Activated naive CD4-positive, alpha-beta T cell treated with anti-CD3 and anti-CD28 coated beads, Interleukin-2, amount 50 U/mL, for 16 hours (primary cell): ENCODE results near the gene ARHGEF25.
"Not testable (repeated sequence)": the region's sequence is repeated elsewhere in the genome, so short reads cannot be mapped to it uniquely, and the experiment has no call there.

Experiments used
- DNase-seq: peaks from one replicate; pipeline ENCODE4 v3.0.0-alpha.2; 2020

ARHGEF25 gene

GRCh38 chr12:57609781-57610553 lies 1.3 kb upstream of the ARHGEF25 start:
- DNase-seq, result no peak

DNA sequence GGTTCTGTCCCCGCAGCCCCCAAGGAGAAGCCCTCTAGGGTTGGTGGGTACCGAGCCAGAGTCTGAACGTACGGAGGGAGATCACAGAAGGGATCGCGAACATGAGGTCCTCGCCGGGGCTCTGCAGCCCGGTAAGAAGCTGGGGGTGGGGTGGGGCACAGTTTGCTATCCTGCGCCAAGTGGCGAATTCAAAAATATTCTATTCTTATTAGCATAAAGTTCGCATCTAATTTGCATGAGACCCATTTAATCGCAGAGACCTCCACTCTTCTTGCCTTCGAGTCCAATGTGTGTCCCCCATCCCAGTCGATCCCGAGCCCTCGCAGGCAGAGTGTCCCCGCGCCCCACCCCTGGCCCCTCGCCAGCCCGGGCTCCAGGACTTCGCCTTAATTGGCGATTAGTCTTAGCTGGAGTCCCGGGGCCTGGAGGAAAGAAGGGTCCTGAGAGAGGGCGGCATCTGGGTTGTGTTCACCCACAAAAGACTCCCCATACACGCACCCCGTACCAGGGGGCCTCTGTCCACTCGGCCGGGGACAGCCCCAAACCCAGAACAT lies 604 bp upstream of the ARHGEF25 start:
- no peak for DNase-seq

DNA sequence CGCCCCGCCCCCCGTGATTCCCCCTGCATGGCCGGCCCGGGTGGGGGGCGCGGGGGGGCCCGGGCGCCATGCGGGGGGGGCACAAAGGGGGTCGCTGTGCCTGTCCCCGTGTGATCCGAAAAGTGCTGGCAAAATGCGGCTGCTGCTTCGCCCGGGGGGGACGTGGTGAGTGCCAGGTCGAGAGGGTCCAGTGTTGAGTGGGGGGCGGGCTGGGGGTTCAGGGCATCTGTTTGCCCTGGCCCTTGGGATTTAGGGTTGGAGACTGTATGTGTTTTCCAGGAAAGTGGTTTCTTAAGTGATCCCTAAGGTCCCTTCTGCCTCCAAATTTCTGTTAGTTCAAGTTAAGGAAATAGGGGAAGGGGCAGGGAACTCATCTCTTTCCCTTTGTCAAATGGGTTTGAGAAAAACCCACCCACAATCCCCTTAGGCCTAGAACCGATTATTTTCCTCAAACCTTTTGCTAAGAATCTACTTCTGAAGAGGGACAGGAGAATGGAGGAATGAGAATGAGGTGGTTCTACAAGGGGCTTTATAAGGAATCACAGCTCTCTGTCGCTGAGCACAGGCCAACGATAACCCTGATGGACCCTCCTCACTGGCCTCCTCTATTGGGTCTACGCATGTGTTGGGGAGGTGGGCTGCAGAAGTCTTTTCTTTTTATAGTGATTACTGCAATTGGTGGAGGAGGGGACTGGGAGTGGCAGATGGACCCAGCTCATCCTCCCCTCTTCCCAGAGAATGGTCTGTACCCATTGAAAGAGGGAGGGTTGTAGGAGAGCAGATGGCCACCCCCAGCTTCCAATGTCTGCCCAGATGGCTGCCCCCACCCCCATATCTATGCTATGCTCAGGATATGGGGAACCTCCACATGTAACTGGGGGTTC lies 834 bp downstream of the ARHGEF25 start:
- no peak for DNase-seq

DNA sequence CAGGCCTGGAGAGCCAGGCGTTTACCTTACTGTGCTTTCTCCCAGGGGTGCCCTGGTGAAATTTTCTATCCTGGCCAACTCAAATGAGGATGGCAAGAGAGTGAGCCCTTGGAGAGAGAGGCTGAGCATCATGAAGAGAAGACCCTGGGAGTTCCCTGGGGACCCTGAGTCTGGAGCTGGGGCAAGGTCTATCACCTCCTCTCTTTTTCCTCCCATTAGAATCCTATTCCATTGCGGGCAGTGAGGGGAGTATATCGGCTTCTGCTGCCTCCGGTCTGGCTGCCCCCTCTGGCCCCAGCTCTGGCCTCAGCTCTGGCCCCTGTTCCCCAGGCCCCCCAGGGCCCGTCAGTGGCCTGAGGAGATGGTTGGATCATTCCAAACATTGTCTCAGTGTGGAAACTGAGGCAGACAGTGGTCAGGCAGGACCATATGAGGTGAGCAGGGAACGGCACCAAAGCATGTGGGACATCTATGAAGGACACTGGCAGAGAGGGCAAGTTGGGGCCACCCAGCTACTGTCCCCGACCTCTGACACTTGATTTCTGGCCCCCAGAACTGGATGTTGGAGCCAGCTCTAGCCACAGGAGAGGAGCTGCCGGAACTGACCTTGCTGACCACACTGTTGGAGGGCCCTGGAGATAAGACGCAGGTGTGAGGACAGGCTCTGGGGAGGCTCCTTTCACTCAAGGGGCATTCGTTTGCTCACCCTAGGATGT lies 1.6 kb downstream of the ARHGEF25 start:
- no peak for DNase-seq

- DNase-seq, result no peak
Measured at GRCh38 chr12:57613427-57614109, 2.3 kb downstream of the ARHGEF25 start.

DNA sequence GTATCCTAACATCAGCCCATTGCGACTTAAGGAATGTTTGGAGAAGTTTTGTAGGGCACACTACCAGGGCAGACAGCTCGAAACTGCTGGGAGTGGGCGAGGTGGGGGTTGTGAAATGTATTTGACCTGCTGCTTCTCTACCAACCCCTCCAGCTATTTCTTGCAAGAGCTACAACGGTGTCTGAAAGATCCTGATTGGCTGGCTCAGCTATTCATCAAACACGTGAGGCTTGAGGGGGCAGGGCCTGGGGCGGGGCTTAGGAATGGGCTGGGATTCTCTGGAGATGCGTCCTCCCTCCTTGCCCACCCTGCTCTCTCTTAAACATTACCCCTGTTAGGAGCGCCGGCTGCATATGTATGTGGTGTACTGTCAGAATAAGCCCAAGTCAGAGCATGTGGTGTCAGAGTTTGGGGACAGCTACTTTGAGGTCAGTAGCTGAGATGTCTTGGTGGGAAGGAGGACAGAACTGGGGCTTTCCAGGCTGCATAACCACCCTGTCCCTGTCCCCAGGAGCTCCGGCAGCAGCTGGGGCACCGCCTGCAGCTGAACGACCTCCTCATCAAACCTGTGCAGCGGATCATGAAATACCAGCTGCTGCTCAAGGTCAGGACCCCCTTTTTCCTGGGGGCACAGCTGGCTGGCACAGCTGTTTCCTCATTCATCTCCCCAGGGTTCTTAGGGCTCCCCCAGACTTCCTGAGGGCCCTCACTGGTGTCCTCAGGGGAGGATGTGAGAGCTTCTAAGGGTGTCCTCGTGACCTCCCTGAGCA lies 3.1 kb downstream of the ARHGEF25 start:
- DNase-seq, result no peak

DNA sequence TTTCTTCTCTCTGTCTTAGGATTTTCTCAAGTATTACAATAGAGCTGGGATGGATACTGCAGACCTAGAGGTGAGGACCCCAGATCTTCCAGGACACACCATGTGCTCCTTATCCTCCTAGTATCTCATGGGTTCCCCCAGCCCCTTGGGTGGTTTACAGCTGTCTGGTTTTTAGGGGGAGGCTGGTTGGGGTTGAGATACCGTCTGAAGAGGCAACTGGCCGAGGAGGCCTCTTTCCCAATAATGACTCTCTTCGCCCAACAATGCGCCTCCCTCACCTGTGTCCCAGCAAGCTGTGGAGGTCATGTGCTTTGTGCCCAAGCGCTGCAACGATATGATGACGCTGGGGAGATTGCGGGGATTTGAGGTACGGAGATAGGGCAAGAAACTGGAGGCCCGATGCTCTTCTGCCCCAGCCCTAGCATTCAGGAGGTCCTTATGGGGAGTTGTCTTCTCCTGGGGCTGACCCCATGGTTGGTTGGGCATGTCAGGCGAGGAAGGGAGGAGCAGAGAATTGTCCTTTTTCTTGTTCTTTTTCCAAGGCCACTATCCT lies 3.8 kb downstream of the ARHGEF25 start:
- no peak for DNase-seq

- no peak for DNase-seq
Measured at GRCh38 chr12:57615637-57616036, 4.4 kb downstream of the ARHGEF25 start.

DNA sequence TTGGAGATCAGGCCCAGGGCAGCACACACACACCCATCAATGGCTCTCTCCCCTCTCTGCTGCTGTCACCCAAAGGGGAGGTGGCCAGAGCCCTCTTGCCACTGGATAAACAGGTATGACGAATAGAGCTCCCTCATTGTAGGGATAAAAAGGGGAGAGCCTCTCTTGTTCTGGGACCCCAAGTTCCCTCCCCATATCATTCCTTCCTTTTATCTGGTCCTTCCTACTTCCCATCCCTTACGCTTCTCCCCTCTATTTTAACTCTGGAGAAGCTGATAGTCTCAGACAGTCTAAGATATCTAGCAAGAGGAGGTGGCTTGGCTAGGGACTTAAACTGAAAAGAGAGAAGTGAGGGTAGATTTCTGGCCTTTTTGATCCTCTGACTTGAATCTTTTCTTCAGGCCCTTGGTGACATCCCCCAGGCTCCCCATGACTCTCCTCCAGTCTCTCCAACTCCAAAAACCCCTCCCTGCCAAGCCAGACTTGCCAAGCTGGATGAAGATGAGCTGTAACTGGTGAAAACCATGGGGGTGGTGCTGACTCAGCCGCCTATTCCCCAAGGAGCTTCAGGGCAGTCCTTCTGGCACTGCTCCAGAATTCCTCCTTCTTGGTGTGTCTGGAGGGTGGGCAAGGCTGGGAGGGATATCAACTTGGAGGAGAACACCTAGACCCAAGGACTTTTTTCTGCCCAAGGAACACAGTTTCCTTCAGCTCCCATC lies 5.3 kb downstream of the ARHGEF25 start:
- DNase-seq, result no peak

GRCh38 chr12:57617942-57618341 lies 6.7 kb downstream of the ARHGEF25 start:
- no peak for DNase-seq

GRCh38 chr12:57618431-57618830 lies 7.2 kb downstream of the ARHGEF25 start:
- not testable (repeated sequence) for DNase-seq

DNA sequence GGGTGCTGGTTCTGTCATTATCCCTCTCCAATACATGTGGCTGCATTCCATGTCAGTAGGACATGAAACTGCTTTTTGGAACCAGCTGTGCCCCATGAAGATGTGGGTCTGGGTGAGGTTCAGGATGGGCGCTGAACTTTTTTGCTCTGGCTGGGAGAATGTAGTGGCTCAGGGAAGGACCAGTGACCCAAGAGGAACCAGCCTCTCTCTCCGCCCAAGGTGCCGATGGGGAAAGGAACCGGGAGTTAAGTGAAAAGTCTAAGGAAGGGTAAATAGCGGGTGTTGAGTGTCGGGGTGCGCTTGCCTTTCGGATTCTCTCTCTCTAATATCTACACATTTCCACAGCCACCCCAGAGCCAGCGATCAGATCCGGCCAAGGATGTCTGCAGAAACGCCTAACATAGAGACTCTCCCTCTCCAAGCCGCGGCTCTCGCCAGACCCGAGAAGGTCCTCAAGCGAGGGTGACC lies 7.8 kb downstream of the ARHGEF25 start:
- DNase-seq, result no peak

DNA sequence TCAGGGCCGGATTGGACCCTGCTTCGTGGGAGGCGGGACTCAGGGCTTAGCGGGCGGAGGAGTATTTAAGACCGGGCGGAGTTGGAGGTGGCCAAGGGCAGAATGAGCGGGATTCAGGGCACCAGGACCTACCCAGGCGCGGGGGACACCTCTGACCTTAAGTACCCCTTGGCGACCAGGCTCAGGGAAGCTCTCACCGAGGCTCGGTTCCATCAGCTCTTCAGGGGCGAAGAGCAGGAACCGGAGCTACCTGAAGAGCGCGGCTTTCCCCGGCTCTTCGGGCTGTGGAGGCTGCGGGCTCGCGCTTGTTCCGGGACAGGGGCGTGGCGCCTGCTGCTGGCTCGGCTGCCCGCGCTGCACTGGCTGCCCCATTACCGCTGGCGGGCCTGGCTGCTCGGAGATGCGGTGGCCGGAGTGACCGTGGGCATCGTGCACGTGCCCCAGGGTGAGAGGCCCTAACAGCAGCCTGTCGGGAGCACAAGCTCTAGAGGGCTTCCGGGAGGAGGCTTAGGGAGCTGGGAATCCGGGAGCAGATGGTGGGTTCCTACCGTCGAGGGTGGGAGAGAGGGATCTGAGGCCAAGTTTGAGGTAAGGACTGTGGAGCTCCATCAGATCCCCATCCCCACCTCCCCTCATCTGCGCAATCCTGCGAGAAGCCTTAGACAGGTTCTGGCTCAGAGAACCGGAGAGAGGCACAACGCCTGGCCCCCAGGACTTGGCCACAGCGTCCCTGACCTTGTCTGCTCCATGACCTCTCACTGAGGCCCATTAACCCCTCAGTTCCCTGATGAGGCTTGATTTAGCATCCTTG lies 8.4 kb downstream of the ARHGEF25 start:
- DNase-seq, result peak; percentile 34

DNA sequence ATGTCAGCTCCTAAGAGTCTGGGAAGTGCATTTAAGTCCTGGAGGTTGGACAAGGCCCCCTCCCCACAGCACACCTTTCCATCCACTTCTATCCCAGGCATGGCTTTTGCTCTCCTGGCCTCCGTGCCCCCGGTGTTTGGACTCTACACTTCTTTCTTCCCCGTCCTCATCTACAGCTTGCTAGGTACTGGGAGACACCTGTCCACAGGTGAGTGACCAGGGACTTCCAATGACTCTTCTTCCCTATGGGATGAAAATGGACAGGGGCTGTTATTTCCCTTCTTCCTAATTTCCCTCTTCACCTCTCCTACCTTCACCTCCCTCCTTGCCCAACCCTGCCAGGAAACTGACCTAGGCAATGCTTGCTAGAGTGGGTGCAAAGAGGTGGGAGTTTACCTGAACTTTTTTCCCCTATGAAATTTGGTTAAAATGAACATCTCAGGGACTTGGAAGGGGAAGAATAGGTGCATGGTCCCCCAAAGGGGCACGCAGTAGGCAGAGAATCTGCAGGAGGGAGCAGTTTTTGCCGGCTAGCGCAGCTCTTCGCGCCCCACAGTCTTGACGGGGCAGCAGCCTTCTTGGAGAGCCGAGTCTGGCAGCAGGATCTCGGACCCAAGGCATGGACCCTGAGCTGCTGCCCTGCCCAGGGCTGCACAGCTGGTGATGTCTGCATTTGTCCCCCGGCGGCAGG lies 9.2 kb downstream of the ARHGEF25 start:
- DNase-seq, result no peak

DNA sequence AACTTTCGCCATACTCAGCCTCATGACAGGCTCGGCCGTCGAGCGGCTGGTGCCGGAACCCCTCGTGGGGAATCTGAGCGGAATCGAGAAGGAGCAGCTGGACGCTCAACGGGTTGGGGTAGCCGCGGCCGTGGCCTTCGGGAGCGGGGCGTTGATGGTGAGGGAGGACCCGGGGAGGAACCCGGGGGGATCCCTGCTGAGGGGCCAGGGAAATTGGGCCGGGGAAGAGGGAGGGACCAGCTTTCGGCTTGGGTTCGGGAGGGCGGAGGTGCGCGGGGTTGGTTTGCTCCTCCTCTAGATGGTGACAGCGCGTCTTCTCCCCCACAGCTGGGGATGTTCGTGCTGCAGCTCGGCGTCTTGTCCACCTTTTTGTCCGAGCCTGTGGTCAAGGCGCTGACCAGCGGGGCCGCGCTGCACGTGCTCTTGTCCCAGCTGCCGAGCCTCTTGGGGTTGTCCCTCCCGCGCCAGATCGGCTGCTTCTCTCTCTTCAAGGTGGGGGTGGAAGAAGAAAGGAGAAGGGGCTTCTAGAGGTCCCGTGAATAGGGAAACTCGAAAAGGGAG lies 9.8 kb downstream of the ARHGEF25 start:
- peak; percentile 37 for DNase-seq

- peak; percentile 68 for DNase-seq
Measured at GRCh38 chr12:57621497-57622292, 10.5 kb downstream of the ARHGEF25 start.
